ENCODE measurements around the gene ART3. TPM values are rescaled to one million over a fixed set of nuclear protein-coding genes. Genes with fewer than 3 reads are reported as not detected.
A peak's percentile ranks its signal among the peaks of the same experiment; 100 is the strongest.

The ART3 gene
- total and polyA plus RNA-seq, 9 of the 15 experiments (the other 6 are each of a cell fraction or from before 2014, with no cell fraction given), result 0.69 to 1.4 (median 1.1) TPM; not detected in 1

DNA sequence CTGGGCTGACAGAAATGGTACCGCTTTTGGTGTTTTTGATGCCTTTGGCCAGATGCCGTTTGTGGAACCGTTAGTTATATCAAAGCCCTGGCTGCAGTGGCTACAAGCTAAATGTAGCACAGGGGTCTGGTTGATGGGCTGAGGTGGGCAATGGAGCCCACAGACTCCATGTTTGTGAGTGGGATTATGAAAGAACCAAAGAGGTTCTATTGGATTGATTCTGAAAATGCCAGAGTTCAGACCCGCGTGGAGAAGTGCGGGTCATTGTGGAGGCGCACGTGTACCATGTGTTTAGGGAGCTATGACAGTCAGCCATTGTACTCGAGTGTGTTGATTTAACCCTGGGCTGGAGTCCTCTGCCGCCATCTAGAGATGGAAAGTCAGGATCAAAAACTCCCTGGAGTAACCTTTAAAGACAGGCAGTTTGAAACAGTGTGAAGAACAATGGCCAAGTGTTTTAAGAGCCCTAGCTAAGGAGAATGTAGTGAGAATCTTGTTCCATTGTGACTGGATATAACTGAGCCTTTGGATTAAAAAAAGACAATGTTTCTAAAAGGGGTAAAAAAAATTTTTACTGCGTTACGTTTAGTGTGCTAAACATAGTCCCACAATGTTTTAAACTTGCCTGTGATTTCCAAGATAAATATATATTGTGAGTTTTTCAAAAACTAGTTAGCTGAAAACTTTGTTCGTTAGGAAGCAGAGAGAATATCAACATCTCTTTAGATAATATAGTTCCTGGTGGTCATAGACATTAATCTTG, 12.7 kb downstream of the ART3 start (continued):
- TF ChIP-seq BRF2 (IDR thresholded peaks at IDR 0.05; ENCODE audit: borderline replicate concordance, insufficient read depth, insufficient read length) (no peak), ATF7 (IDR thresholded peaks at IDR 0.05) (peak; percentile 45; the same call in 1 of the 2 replicates), TEAD2 (tag; IDR thresholded peaks at IDR 0.05) (no peak), MTA2 (IDR thresholded peaks at IDR 0.05; ENCODE audit: low read depth) (no peak), POLR2B (IDR thresholded peaks at IDR 0.05; ENCODE audit: low read depth, partially characterized antibody) (no peak), RUNX1 (IDR thresholded peaks at IDR 0.05; ENCODE audit: low read depth) (no peak), SRF (CRISPR knock-in tag; IDR thresholded peaks at IDR 0.05) (no peak; a peak in 1 of 4 replicates), CHD1 (IDR thresholded peaks at IDR 0.05; ENCODE audit: low read length) (no peak), FOXJ2 (tag; IDR thresholded peaks at IDR 0.05) (no peak; the same call in 1 of the 2 replicates), STAG1 (CRISPR knock-in tag; IDR thresholded peaks at IDR 0.05; ENCODE audit: borderline replicate concordance) (no peak), PHTF2 (CRISPR knock-in tag; IDR thresholded peaks at IDR 0.05) (no peak), HDAC6 (IDR thresholded peaks at IDR 0.05; ENCODE audit: low read depth, low read length) (no peak), CC2D1A (IDR thresholded peaks at IDR 0.05) (peak; percentile 50; the same call in 1 of the 2 replicates), ZNF75A (CRISPR knock-in tag; IDR thresholded peaks at IDR 0.05) (no peak)
- TF ChIP-seq, protein P1, sequence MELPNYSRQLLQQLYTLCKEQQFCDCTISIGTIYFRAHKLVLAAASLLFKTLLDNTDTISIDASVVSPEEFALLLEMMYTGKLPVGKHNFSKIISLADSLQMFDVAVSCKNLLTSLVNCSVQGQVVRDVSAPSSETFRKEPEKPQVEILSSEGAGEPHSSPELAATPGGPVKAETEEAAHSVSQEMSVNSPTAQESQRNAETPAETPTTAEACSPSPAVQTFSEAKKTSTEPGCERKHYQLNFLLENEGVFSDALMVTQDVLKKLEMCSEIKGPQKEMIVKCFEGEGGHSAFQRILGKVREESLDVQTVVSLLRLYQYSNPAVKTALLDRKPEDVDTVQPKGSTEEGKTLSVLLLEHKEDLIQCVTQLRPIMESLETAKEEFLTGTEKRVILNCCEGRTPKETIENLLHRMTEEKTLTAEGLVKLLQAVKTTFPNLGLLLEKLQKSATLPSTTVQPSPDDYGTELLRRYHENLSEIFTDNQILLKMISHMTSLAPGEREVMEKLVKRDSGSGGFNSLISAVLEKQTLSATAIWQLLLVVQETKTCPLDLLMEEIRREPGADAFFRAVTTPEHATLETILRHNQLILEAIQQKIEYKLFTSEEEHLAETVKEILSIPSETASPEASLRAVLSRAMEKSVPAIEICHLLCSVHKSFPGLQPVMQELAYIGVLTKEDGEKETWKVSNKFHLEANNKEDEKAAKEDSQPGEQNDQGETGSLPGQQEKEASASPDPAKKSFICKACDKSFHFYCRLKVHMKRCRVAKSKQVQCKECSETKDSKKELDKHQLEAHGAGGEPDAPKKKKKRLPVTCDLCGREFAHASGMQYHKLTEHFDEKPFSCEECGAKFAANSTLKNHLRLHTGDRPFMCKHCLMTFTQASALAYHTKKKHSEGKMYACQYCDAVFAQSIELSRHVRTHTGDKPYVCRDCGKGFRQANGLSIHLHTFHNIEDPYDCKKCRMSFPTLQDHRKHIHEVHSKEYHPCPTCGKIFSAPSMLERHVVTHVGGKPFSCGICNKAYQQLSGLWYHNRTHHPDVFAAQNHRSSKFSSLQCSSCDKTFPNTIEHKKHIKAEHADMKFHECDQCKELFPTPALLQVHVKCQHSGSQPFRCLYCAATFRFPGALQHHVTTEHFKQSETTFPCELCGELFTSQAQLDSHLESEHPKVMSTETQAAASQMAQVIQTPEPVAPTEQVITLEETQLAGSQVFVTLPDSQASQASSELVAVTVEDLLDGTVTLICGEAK (IDR thresholded peaks at IDR 0.05), result no peak; the same call in 1 of the 2 replicates
- TF ChIP-seq, protein P1 (CRISPR knock-in tag; IDR thresholded peaks at IDR 0.05), result no peak
- TF ChIP-seq, protein P2, sequence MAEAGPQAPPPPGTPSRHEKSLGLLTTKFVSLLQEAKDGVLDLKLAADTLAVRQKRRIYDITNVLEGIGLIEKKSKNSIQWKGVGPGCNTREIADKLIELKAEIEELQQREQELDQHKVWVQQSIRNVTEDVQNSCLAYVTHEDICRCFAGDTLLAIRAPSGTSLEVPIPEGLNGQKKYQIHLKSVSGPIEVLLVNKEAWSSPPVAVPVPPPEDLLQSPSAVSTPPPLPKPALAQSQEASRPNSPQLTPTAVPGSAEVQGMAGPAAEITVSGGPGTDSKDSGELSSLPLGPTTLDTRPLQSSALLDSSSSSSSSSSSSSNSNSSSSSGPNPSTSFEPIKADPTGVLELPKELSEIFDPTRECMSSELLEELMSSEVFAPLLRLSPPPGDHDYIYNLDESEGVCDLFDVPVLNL (CRISPR knock-in tag; IDR thresholded peaks at IDR 0.05; ENCODE audit: low read depth), result no peak
